ENCODE data around the gene SDE2.
"Not testable (repeated sequence)": the region's sequence is repeated elsewhere in the genome, so short reads cannot be mapped to it uniquely, and the experiment has no call there.

Gene SDE2

GRCh38 chr1:226006686-226007085 lies 7.5 kb upstream of the SDE2 start:
- H3K4me3 ChIP-seq (ENCODE audit: low read depth, low read length), result no peak overlapping the region
- TF ChIP-seq, protein P1, sequence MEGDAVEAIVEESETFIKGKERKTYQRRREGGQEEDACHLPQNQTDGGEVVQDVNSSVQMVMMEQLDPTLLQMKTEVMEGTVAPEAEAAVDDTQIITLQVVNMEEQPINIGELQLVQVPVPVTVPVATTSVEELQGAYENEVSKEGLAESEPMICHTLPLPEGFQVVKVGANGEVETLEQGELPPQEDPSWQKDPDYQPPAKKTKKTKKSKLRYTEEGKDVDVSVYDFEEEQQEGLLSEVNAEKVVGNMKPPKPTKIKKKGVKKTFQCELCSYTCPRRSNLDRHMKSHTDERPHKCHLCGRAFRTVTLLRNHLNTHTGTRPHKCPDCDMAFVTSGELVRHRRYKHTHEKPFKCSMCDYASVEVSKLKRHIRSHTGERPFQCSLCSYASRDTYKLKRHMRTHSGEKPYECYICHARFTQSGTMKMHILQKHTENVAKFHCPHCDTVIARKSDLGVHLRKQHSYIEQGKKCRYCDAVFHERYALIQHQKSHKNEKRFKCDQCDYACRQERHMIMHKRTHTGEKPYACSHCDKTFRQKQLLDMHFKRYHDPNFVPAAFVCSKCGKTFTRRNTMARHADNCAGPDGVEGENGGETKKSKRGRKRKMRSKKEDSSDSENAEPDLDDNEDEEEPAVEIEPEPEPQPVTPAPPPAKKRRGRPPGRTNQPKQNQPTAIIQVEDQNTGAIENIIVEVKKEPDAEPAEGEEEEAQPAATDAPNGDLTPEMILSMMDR (IDR thresholded peaks at IDR 0.05; ENCODE audit: low read depth, low read length), result no peak

GRCh38 chr1:226004396-226004795 lies 5.3 kb upstream of the SDE2 start:
- TF ChIP-seq, protein P1 (IDR thresholded peaks at IDR 0.05; ENCODE audit: low read depth, low read length), result no peak
- H3K4me3 ChIP-seq (ENCODE audit: low read depth, low read length), result no peak overlapping the region

DNA sequence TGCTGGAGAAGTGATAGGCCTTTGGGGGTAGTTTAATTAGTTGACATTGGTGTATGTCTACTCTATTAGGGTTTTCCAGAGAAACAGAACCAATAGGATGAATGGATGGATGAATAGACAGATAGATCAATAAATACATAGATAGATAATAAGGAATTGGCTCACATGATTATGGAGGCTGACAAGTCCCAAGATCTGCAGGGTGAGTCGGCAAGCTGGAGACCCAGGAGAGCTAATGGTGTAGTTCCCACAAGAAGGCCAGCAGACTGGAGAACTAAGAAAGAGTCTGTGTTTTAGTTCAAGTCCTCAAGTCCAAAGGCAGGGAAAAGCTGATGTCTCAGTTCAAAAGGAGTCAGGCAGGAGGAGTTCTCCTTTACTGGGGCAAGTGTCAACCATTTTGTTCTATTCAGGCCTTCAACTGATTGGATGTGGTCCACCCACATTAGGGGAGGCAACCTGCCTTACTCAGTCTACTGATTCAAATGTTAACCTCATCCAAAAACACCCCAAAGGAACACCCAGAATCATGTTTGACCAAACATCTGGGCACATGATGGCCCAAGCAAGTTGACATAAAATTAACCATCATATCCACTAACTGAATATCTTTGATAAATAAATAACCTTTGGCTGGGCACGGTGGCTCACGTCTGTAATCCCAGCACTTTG lies 4.5 kb upstream of the SDE2 start:
- TF ChIP-seq, protein P1 (IDR thresholded peaks at IDR 0.05; ENCODE audit: low read depth, low read length), result no peak
- H3K4me3 ChIP-seq (ENCODE audit: low read depth, low read length), result no peak overlapping the region

GRCh38 chr1:226002667-226003501 lies 3.7 kb upstream of the SDE2 start:
- TF ChIP-seq, protein P1 (IDR thresholded peaks at IDR 0.05; ENCODE audit: low read depth, low read length), result no peak
- H3K4me3 ChIP-seq (ENCODE audit: low read depth, low read length), result no peak overlapping the region

DNA sequence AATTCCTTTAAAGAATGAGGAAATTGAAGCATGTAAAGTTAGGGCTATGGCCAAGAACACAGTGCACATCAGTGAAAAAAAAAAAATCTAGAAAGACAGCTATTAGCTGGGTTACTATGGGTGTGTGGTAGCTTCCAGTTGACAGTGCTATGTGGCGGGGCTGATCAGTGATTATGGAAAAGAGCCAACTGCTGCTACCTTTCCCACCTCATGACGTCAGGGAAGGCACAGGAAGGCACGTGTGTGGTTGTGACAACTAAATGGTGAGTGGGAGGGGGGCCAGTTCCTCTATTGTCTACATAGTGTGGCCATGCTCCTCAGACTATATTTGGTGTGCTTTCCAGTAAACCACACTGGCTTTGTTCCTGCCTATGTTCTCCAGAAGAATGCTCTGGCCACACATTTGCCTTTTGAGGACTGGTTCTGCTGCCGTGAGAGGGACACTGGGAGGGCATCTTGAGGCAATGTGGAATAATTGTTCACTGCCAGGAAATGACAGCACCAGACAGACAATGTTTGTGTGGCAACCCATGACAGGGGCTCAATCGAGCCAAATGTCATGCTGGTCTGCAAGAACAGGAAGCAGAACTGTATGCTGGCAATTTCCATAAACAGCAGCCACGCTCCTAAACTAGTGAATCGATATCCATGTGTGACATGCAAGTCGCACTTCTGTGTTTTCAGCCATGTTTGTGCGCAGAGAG lies 3.0 kb upstream of the SDE2 start:
- TF ChIP-seq, protein P1 (IDR thresholded peaks at IDR 0.05; ENCODE audit: low read depth, low read length), result no peak
- H3K4me3 ChIP-seq (ENCODE audit: low read depth, low read length), result no peak overlapping the region

DNA sequence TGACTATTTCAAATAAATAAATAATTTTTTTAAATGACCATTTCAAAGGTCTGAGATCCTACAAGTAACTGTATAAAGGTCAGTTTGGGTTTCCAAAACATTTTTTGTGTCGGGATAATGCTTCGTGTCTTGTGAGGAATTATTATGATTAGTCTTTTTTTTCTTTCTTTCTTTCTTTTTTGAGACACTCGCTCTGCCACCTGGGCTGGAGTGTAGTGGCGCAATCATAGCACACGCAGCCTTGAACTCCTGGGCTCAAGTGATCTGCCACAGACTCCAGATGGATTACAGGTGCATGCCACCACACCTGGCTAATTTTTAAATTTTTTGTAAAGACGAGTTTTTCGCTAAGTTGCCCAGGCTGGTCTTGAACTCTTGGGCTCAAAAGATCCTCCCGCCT lies 1.9 kb upstream of the SDE2 start:
- H3K4me3 ChIP-seq (ENCODE audit: low read depth, low read length), result no peak overlapping the region
- TF ChIP-seq, protein P1 (IDR thresholded peaks at IDR 0.05; ENCODE audit: low read depth, low read length), result no peak

DNA sequence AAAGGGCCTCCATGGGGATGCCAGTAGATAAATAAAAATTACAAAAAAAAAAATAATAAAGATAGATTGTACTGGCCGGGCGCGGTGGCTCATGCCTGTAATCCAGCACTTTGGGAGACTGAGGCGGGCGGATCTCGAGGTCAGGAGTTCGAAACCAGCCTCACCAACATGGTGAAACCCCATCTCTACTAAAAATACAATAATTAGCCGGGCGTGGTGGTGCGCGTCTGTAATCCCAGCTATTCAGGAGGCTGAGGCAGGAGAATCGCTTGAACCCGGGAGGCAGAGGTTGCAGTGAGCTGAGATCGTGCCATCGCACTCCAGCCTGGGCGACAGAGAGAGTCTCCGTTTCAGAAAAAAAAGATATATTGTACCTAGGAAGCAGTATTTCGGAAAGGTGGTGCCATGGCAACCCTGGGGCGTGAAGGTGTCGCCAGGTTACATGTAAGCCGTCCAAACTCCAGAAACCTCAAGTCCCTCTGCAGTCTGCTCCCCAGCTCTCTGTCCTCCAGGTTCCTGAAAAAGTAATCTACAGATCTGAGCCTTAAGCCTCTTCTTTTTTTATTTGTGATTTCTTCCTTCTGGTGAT lies 1.4 kb upstream of the SDE2 start:
- not testable (repeated sequence) for H3K4me3 ChIP-seq (ENCODE audit: low read depth, low read length)
